HepG2 (cell line): ENCODE data around the gene OMD. TPM values are rescaled to one million over a fixed set of nuclear protein-coding genes. Genes with fewer than 3 reads are reported as not detected.

Experiments
- ATAC-seq: fragments of 200-7000 bp; cut with Tn5 transposase; 3 replicates; pipeline ENCODE4 v1.9.1; 2020; ENCODE audit warnings: mild to moderate bottlenecking, moderate library complexity
- BruUV-seq: library from RNA; stranded (reverse); fragments of 400-500 nt; replicated peaks from 2 replicates; lab custom pipeline; 2021; lab: Mats Ljungman, UMichigan
- CTCF ChIA-PET: fragments of 300-600 bp; formaldehyde crosslinking; extraction: SDS; loops from one replicate; lab custom pipeline; 2021; ENCODE audit warnings: low total read pairs, inconsistent platforms, low intra/inter-chr PET ratio; lab: Yijun Ruan, JAX
- POLR2A ChIA-PET: fragments of 350-600 bp; sonication (Branson Sonifier 250); formaldehyde crosslinking; loops from one replicate; lab custom pipeline; 2020; ENCODE audit warnings: antibody characterized with exemption, inconsistent platforms; lab: Yijun Ruan, JAX
- DNase-seq: peaks from one replicate; pipeline ENCODE4 v3.0.0-alpha.2; 2015; ENCODE audit warnings: low spot score
- FAIRE-seq: peaks from 3 replicates; lab custom pipeline; 2011; peaks lifted over from hg19 to GRCh38; lab: Jason Lieb, UNC
- H2AFZ ChIP-seq: one replicate; pipeline ENCODE4 v1.6.1; 2011; ENCODE audit warnings: low read length, inconsistent platforms
- H3K27ac ChIP-seq: fragments of 300-600 bp; 3 replicates; pipeline ENCODE4 v1.8.0; 2011; ENCODE audit warnings: mixed run types, mild to moderate bottlenecking, mixed read lengths, low read length, inconsistent platforms; ENCODE audit not compliant: insufficient read depth; ENCODE audit errors: extremely low read length
- H3K27me3 ChIP-seq, 2 experiments: fragments of 200-600 bp in 1 of 2; 2 replicates in 1 of 2; 3 replicates in 1 of 2; pipeline versions ENCODE4 v1.6.0 to v1.8.0; 2011; ENCODE audit warnings: low read length in 2 of 2, mild to moderate bottlenecking in 2 of 2, moderate library complexity in 2 of 2, inconsistent platforms in 1 of 2; ENCODE audit not compliant: insufficient read depth in 2 of 2, control insufficient read depth in 1 of 2
- H3K36me3 ChIP-seq, 2 experiments: fragments of 200-600 bp in 1 of 2; replicated peaks in 1 of 2; 2 replicates in 1 of 2; 3 replicates in 1 of 2; pipeline versions ENCODE4 v1.5.1 to v1.8.0; 2011; ENCODE audit warnings: low read length in 2 of 2, inconsistent platforms in 1 of 2; ENCODE audit not compliant: insufficient read depth in 2 of 2, control insufficient read depth in 1 of 2
- H3K4me1 ChIP-seq: 2 replicates; pipeline ENCODE4 v1.5.1; 2012; ENCODE audit warnings: low read length, inconsistent platforms; ENCODE audit not compliant: insufficient read depth
- H3K4me2 ChIP-seq: 2 replicates; pipeline ENCODE4 v1.6.0; 2011; ENCODE audit warnings: low read depth, low read length, inconsistent platforms
- H3K4me3 ChIP-seq, 3 experiments: fragments of 200-600 bp in 1 of 3; sonication (generic), shearing (Covaris generic) in 1 of 3; replicated peaks in 1 of 3; 2 replicates each; pipeline ENCODE4 v1.5.1; 2011 to 2016; ENCODE audit warnings: low read length in 3 of 3, inconsistent platforms in 2 of 3, low read depth in 2 of 3, mild to moderate bottlenecking in 2 of 3, control low read depth in 1 of 3, mixed read lengths in 1 of 3; ENCODE audit not compliant: insufficient read depth in 1 of 3
- H3K79me2 ChIP-seq: one replicate; pipeline ENCODE4 v1.6.1; 2011; ENCODE audit warnings: low read length, inconsistent platforms; ENCODE audit not compliant: insufficient read depth
- H3K9ac ChIP-seq: 2 replicates; pipeline ENCODE4 v1.6.0; 2011; ENCODE audit warnings: mild to moderate bottlenecking, low read depth, low read length, inconsistent platforms; ENCODE audit not compliant: insufficient read depth
- H3K9me3 ChIP-seq: 2 replicates; pipeline ENCODE4 v1.5.1; 2012; ENCODE audit warnings: mild to moderate bottlenecking, low read length
- H4K20me1 ChIP-seq: 2 replicates; pipeline ENCODE4 v1.6.0; 2011; ENCODE audit warnings: inconsistent platforms, mild to moderate bottlenecking, low read length, moderate library complexity; ENCODE audit not compliant: insufficient read depth
- EP300 ChIP-seq, 3 experiments: sonication (generic) in 1 of 3; formaldehyde crosslinking in 1 of 3; IDR thresholded peaks; 2 replicates each; pipeline versions ENCODE4 v1.5.1 to v1.6.1; 2011 to 2020; ENCODE audit warnings: low read depth in 2 of 3, low read length in 2 of 3, borderline replicate concordance in 1 of 3, improper control_type of control experiment in 1 of 3, mild to moderate bottlenecking in 1 of 3, missing genetic modification reagents in 1 of 3, moderate library complexity in 1 of 3
- FOXC1 ChIP-seq: sonication (generic); formaldehyde crosslinking; IDR thresholded peaks from 2 replicates; pipeline ENCODE4 v1.8.0; 2022; ENCODE audit warnings: mild to moderate bottlenecking, missing genetic modification reagents, borderline replicate concordance
- RNF2 ChIP-seq: fragments of 450-650 bp; conservative IDR thresholded peaks from 2 replicates; pipeline ENCODE4 v1.6.1; 2016; ENCODE audit warnings: low read depth
- ZC3H13 ChIP-seq: sonication (generic); formaldehyde crosslinking; IDR thresholded peaks from 2 replicates; pipeline ENCODE4 v1.8.1; 2023; ENCODE audit warnings: mild to moderate bottlenecking, missing genetic modification reagents, moderate library complexity
- ZNF160 ChIP-seq: sonication (generic); formaldehyde crosslinking; IDR thresholded peaks from 2 replicates; pipeline ENCODE4 v1.8.0; 2022; ENCODE audit warnings: mild to moderate bottlenecking, inconsistent platforms, missing genetic modification reagents
- WGBS: methylation state at CpG from one replicate; pipeline ENCODE4 v1.1.6; 2017; ENCODE audit warnings: low lambda C conversion rate; 5-methylcytosine and 5-hydroxymethylcytosine counted together
- in situ Hi-C: cut with HindIII; loops from 2 replicates; pipeline ENCODE4 v1.10.0; 2017; ENCODE audit warnings: low pct_unique_long_range_greater_than_20kb; ENCODE audit not compliant: extremely low pct_ligation_motif_present
- intact Hi-C: fragments of 100-400 bp; cut with micrococcal nuclease; formaldehyde crosslinking; loops from one replicate; pipeline ENCODE4 v1.10.0; 2022; ENCODE audit not compliant: unreplicated experiment
- polyA plus RNA-seq, 8 experiments: library from polyadenylated mRNA; depleted of rRNA in 3 of 8; stranded (reverse) in 7 of 8; unstranded in 1 of 8; fragments of >200 nt; fragmentation: Illumina TruSeq in 4 of 8; extraction: Trizol in 4 of 8; gene quantifications; 2 replicates each; pipeline versions ENCODE4 v1.2.1 to v1.2.3, GENCODE V29; 2011 to 2016; ENCODE audit warnings: low read depth in 4 of 8, missing spikeins in 1 of 8, mixed read lengths in 1 of 8; ENCODE audit not compliant: insufficient read depth in 1 of 8
- total RNA-seq, 5 experiments: library from RNA; depleted of rRNA; stranded (reverse); fragments of >200 nt; fragmentation: Illumina TruSeq; extraction: Trizol; gene quantifications; 2 replicates each; pipeline ENCODE4 v1.2.3, GENCODE V29; 2016; ENCODE audit warnings: low read depth in 1 of 5
- TF ChIP-seq, protein P1 (sequence below): sonication (generic); formaldehyde crosslinking; IDR thresholded peaks from 2 replicates; pipeline ENCODE4 v1.4.0; 2020; ENCODE audit warnings: mild to moderate bottlenecking, missing genetic modification reagents

OMD gene
- total and polyA plus RNA-seq, 2 of the 13 experiments (the other 11 are each of a cell fraction or from before 2014, with no cell fraction given): not detected

DNA sequence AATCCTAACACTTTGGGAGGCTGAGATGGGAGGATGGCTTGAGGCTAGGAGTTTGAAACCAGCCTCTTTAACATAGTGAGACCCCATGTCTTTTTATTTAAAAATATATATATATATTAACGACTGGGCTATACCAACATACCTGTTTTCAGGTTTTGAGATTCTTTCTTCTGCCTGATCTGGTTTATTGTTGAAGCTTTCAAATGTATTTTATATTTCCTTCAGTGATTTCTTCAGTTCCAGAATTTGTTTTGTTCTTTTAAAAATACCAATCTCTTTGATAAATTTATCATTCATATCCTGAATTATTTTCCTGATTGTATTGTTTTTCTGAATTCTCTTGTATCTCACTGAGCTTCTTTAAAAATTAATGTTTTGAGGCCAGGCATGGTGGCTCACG, 51.1 kb downstream of the OMD start:
- Histone ChIP-seq H3K4me1 (no peaks in the 10 kb centered on the region), H3K4me2 (no peak overlapping the region), H4K20me1 (no peaks in the 10 kb centered on the region), H3K9ac (no peak overlapping the region), H3K9me3 (peaks cover 6% of the 10 kb centered on the region; the same call in 1 of the 2 replicates), H2AFZ (no peak overlapping the region), H3K36me3 (no peaks in the 10 kb centered on the region), H3K27ac (no peak overlapping the region), H3K4me3 (no peak overlapping the region), H3K79me2 (no peaks in the 10 kb centered on the region), H3K27me3 (no peaks in the 10 kb centered on the region)
- ChIA-PET POLR2A (no interaction called here), CTCF (no interaction called here)
- no TSS peak for BruUV-seq
- no peak for TF ChIP-seq FOXC1 (CRISPR knock-in tag)
- TF ChIP-seq ZNF160 (CRISPR knock-in tag): peak; percentile 74; the same call in 1 of the 2 replicates
- no peak for DNase-seq
- WGBS: 94% methylated on average over 2 of the region's 2 CpGs
- intact Hi-C loops: no loop called here
- no peak for ATAC-seq
- FAIRE-seq: no peak
- in situ Hi-C loops: no loop called here

DNA sequence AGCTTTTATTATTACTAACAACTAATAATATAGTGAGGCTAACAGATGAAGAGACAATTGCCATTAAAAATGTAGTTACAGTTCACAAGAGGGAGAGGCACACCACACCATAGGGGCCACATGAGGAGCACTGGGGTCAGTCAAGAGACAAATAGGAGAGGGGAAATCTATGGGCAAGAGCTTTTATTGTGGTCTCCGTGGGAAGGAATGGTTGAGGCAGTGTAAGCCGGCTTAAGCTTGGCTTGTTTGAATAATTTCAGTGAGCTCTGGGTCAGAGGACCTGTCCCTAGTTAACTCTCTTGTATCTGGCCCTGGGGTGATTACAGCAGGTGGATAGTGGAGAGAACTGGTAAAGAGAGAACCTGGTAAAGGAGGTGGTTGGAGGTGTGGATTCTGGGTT, 55.2 kb downstream of the OMD start:
- 58% methylated on average over 2 of the region's 2 CpGs for WGBS
- Histone ChIP-seq H2AFZ (no peak overlapping the region), H3K4me2 (no peak overlapping the region), H3K27ac (no peak overlapping the region), H3K4me1 (no peaks in the 10 kb centered on the region), H3K9me3 (peaks cover 6% of the 10 kb centered on the region; the same call in 1 of the 2 replicates), H3K36me3 (no peaks in the 10 kb centered on the region), H3K4me3 (no peak overlapping the region), H3K9ac (no peak overlapping the region), H4K20me1 (no peaks in the 10 kb centered on the region), H3K27me3 (no peaks in the 10 kb centered on the region), H3K79me2 (no peaks in the 10 kb centered on the region)
- ATAC-seq (no peak), DNase-seq (no peak), FAIRE-seq (no peak)
- POLR2A ChIA-PET: no interaction called here
- no TSS peak for BruUV-seq
- intact Hi-C loops (no loop called here), in situ Hi-C loops (no loop called here)
- CTCF ChIA-PET: no interaction called here
- TF ChIP-seq ZC3H13 (no peak), RNF2 (no peak), EP300 (IDR thresholded peaks at IDR 0.05; ENCODE audit: low read depth in 2 of 2, low read length in 2 of 2) (no peak), EP300 (CRISPR knock-in tag; IDR thresholded peaks at IDR 0.05; ENCODE audit: borderline replicate concordance) (no peak)
- TF ChIP-seq, protein P1, sequence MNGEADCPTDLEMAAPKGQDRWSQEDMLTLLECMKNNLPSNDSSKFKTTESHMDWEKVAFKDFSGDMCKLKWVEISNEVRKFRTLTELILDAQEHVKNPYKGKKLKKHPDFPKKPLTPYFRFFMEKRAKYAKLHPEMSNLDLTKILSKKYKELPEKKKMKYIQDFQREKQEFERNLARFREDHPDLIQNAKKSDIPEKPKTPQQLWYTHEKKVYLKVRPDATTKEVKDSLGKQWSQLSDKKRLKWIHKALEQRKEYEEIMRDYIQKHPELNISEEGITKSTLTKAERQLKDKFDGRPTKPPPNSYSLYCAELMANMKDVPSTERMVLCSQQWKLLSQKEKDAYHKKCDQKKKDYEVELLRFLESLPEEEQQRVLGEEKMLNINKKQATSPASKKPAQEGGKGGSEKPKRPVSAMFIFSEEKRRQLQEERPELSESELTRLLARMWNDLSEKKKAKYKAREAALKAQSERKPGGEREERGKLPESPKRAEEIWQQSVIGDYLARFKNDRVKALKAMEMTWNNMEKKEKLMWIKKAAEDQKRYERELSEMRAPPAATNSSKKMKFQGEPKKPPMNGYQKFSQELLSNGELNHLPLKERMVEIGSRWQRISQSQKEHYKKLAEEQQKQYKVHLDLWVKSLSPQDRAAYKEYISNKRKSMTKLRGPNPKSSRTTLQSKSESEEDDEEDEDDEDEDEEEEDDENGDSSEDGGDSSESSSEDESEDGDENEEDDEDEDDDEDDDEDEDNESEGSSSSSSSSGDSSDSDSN (CRISPR knock-in tag): no peak

Other genes starting within 250 kb of the OMD start
- 185 and 277 TPM in 2 replicates for gene IARS1, start 130.8 kb downstream of the OMD start, total RNA-seq (2016; rRNA removed; fragmentation: Illumina TruSeq; extraction: Trizol)
- gene IARS1, start 130.8 kb downstream of the OMD start, polyA plus RNA-seq (2011; rRNA removed): 55.9 and 58.6 TPM in 2 replicates
- 35.4 and 36.3 TPM in 2 replicates for gene NOL8, start 99.1 kb downstream of the OMD start, total RNA-seq (2016; rRNA removed; fragmentation: Illumina TruSeq; extraction: Trizol)
- gene NOL8, start 99.1 kb downstream of the OMD start, polyA plus RNA-seq (2011; rRNA removed): 11.3 and 12.8 TPM in 2 replicates
- 11.0 and 11.4 TPM in 2 replicates for gene CENPP, start 98.5 kb downstream of the OMD start, total RNA-seq (2016; rRNA removed; fragmentation: Illumina TruSeq; extraction: Trizol)
- gene CENPP, start 98.5 kb downstream of the OMD start, polyA plus RNA-seq (2011; rRNA removed): 1.2 and 2.0 TPM in 2 replicates
- not detected in 2 replicates for gene OGN, start 19.9 kb downstream of the OMD start, total RNA-seq (2016; rRNA removed; fragmentation: Illumina TruSeq; extraction: Trizol)
- not detected in 2 replicates for gene OGN, start 19.9 kb downstream of the OMD start, polyA plus RNA-seq (2011; rRNA removed)
- gene ASPN, start 58.0 kb upstream of the OMD start, total RNA-seq (2016; rRNA removed; fragmentation: Illumina TruSeq; extraction: Trizol): not detected in 2 replicates
- not detected in 2 replicates for gene ASPN, start 58.0 kb upstream of the OMD start, polyA plus RNA-seq (2011; rRNA removed)
- not detected in 2 replicates for gene ECM2, start 111.5 kb upstream of the OMD start, total RNA-seq (2016; rRNA removed; fragmentation: Illumina TruSeq; extraction: Trizol)
- gene ECM2, start 111.5 kb upstream of the OMD start, polyA plus RNA-seq (2011; rRNA removed): 0.37 and 0.67 TPM in 2 replicates
- gene IPPK, start 245.7 kb upstream of the OMD start, total RNA-seq (2016; rRNA removed; fragmentation: Illumina TruSeq; extraction: Trizol): 14.1 and 15.1 TPM in 2 replicates
- gene IPPK, start 245.7 kb upstream of the OMD start, polyA plus RNA-seq (2011; rRNA removed): 9.9 and 11.2 TPM in 2 replicates